Ishikawa (cell line): ENCODE data around the gene PPA1.

ENCODE experiments used
- CEBPB ChIP-seq: IDR thresholded peaks from 2 replicates; pipeline ENCODE4 v1.6.1; 2012
- CREB1 ChIP-seq: IDR thresholded peaks from 2 replicates; pipeline ENCODE4 v1.6.1; 2012; ENCODE audit warnings: low read depth
- EGR1 ChIP-seq: IDR thresholded peaks from 2 replicates; pipeline ENCODE4 v1.6.1; 2012
- EP300 ChIP-seq: IDR thresholded peaks from 2 replicates; pipeline ENCODE4 v1.6.1; 2012; ENCODE audit warnings: borderline replicate concordance
- FOXM1 ChIP-seq: IDR thresholded peaks from 2 replicates; pipeline ENCODE4 v1.6.1; 2012; ENCODE audit warnings: low read depth, borderline replicate concordance
- NFIC ChIP-seq: IDR thresholded peaks from 2 replicates; pipeline ENCODE4 v1.6.1; 2012
- RAD21 ChIP-seq: IDR thresholded peaks from 2 replicates; pipeline ENCODE4 v1.6.1; 2012; ENCODE audit warnings: low read depth
- TAF1 ChIP-seq: IDR thresholded peaks from 2 replicates; pipeline ENCODE4 v1.6.1; 2012; ENCODE audit warnings: low read depth, mild to moderate bottlenecking
- TCF12 ChIP-seq: IDR thresholded peaks from 2 replicates; pipeline ENCODE4 v1.6.1; 2012; ENCODE audit warnings: low read depth
- TEAD4 ChIP-seq: IDR thresholded peaks from 2 replicates; pipeline ENCODE4 v1.6.1; 2012
- YY1 ChIP-seq: IDR thresholded peaks from 2 replicates; pipeline ENCODE4 v1.6.1; 2012; ENCODE audit warnings: low read depth
- ZBTB7A ChIP-seq: IDR thresholded peaks from 2 replicates; pipeline ENCODE4 v1.6.1; 2012; ENCODE audit warnings: low read depth
- TF ChIP-seq, protein P1 (sequence below): IDR thresholded peaks from 2 replicates; pipeline ENCODE4 v1.6.1; 2012; ENCODE audit warnings: low read depth, mild to moderate bottlenecking
- TF ChIP-seq, protein P2 (sequence below): IDR thresholded peaks from 2 replicates; pipeline ENCODE4 v1.6.1; 2012
- TF ChIP-seq, protein P3 (sequence below): IDR thresholded peaks from 2 replicates; pipeline ENCODE4 v1.6.1; 2012

The PPA1 gene

DNA sequence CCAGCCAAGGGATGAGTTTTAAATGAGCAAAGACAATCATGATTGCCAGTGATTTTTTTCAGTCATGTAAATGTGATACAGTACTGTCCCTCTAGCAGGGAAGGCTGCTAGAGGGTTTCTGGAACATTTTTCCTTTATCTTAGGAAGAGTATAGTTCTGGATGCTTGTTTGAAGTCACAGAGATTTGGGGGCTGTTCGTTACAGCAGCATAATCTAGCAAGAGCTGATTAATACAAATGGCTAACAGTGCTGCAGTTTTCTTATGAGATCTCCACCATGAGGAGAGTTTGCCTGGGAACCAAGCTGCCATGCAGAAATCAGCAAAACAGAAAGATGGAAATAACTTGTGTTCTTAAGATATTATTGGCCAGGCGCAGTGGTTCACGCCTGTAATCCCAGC is 7.9 kb upstream of the PPA1 start:
- no peak for TF ChIP-seq CREB1
- no peak for TF ChIP-seq TAF1
- TF ChIP-seq YY1 = no peak
- no peak for TF ChIP-seq CEBPB
- no peak for TF ChIP-seq NFIC
- TF ChIP-seq EP300 = no peak
- TF ChIP-seq, protein P1, sequence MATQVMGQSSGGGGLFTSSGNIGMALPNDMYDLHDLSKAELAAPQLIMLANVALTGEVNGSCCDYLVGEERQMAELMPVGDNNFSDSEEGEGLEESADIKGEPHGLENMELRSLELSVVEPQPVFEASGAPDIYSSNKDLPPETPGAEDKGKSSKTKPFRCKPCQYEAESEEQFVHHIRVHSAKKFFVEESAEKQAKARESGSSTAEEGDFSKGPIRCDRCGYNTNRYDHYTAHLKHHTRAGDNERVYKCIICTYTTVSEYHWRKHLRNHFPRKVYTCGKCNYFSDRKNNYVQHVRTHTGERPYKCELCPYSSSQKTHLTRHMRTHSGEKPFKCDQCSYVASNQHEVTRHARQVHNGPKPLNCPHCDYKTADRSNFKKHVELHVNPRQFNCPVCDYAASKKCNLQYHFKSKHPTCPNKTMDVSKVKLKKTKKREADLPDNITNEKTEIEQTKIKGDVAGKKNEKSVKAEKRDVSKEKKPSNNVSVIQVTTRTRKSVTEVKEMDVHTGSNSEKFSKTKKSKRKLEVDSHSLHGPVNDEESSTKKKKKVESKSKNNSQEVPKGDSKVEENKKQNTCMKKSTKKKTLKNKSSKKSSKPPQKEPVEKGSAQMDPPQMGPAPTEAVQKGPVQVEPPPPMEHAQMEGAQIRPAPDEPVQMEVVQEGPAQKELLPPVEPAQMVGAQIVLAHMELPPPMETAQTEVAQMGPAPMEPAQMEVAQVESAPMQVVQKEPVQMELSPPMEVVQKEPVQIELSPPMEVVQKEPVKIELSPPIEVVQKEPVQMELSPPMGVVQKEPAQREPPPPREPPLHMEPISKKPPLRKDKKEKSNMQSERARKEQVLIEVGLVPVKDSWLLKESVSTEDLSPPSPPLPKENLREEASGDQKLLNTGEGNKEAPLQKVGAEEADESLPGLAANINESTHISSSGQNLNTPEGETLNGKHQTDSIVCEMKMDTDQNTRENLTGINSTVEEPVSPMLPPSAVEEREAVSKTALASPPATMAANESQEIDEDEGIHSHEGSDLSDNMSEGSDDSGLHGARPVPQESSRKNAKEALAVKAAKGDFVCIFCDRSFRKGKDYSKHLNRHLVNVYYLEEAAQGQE = no peak
- TF ChIP-seq, protein P2, sequence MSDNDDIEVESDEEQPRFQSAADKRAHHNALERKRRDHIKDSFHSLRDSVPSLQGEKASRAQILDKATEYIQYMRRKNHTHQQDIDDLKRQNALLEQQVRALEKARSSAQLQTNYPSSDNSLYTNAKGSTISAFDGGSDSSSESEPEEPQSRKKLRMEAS = no peak
- no peak for TF ChIP-seq EGR1
- TF ChIP-seq RAD21 = no peak
- TF ChIP-seq, protein P3, sequence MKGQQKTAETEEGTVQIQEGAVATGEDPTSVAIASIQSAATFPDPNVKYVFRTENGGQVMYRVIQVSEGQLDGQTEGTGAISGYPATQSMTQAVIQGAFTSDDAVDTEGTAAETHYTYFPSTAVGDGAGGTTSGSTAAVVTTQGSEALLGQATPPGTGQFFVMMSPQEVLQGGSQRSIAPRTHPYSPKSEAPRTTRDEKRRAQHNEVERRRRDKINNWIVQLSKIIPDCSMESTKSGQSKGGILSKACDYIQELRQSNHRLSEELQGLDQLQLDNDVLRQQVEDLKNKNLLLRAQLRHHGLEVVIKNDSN = no peak
- no peak for TF ChIP-seq TCF12
- no peak for TF ChIP-seq TEAD4
- TF ChIP-seq ZBTB7A = no peak
- no peak for TF ChIP-seq FOXM1

DNA sequence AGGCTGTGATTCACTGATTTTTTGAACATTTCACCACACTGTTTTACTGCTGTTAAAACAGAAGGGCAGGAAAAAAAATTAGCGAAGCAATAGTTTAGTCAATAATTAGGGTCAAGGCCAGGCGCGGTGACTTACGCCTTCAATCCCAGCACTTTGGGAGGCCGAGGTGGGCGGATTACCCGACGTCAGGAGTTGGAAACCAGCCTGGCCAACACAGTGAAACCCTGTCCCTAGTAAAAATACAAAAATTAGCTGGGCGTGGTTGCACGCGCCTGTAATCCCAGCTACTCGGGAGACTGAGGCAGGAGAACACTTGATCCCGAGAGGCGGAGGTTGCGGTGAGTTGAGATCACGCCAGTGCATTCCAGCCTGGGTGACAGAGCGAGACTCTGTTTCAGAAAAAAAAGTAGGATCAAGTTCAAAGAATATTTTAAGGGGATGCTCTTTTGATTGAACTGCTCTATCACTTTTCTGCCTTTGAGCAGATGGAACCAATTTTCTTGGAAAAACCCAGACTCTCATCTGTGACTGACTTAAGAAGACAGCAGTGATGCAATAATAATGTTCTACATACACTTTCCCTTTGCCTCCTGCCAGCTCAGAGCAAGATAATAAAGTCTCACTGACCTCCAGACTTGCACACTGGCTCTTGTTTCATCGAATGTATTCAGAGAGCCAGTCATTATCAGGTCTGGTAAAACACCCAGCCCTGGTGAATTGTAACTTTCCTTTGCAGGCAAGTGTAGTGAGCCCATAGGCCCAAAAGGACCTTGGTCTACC is 1.6 kb upstream of the PPA1 start:
- TF ChIP-seq NFIC (no peak), TCF12 (no peak), CEBPB (no peak), ZBTB7A (no peak), TEAD4 (no peak), TAF1 (no peak), EGR1 (no peak), YY1 (no peak), RAD21 (no peak)
- TF ChIP-seq, protein P2 = no peak
- TF ChIP-seq, protein P3 = no peak

DNA sequence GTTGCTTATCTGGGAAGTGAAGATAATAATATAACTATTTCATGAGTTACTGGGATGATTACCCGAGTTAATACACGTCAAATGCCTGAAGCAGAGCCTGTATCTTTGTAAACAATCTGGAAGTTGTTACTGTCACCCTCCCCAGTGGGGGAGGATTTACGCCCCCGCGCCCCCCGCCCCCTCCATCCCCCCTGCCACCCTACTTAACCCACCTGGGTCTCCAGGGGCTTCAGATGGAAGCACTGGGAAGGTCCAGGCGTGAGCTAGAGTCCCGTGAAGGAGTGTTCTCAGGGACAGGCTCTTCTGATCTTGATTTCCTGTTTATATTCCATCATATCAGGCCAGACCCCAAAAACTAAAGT is 691 bp upstream of the PPA1 start:
- TF ChIP-seq CREB1 = no peak
- TF ChIP-seq TEAD4 = no peak
- no peak for TF ChIP-seq NFIC
- TF ChIP-seq, protein P1 = no peak
- no peak for TF ChIP-seq FOXM1
- TF ChIP-seq, protein P2 = no peak
- no peak for TF ChIP-seq RAD21

DNA sequence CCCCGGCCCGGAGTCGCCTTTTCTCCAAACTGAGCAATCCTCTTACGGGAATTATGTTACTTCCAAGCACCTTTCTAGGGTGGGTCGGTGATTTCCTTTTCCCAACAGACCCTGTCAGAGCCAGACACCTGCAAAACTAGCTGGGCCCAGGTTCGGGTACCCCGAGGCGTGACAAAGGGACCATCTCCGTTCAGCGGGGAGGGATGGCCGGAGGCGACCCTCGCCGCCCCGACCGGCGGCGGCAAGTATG is 445 bp downstream of the PPA1 start:
- TF ChIP-seq CREB1 = 0 out of 2 replicates have a peak, but pooled peaks have one; percentile 8
- TF ChIP-seq, protein P1 = no peak
- TF ChIP-seq RAD21 = no peak
